DND-41 (cell line): Measurements from ENCODE around the gene MPO.

Experiments
- EZH2 ChIP-seq: IDR thresholded peaks from 3 replicates; pipeline ENCODE4 v1.6.1; 2012; ENCODE audit warnings: borderline replicate concordance, low read depth, mild to moderate bottlenecking, moderate library complexity, low read length, inconsistent platforms; ENCODE audit not compliant: severe bottlenecking
- TF ChIP-seq, protein P1 (sequence below): IDR thresholded peaks from 2 replicates; pipeline ENCODE4 v1.5.1; 2012; ENCODE audit warnings: borderline replicate concordance, low read length, moderate library complexity, mild to moderate bottlenecking; ENCODE audit not compliant: poor library complexity, severe bottlenecking; ENCODE audit errors: extremely low read depth

DNA sequence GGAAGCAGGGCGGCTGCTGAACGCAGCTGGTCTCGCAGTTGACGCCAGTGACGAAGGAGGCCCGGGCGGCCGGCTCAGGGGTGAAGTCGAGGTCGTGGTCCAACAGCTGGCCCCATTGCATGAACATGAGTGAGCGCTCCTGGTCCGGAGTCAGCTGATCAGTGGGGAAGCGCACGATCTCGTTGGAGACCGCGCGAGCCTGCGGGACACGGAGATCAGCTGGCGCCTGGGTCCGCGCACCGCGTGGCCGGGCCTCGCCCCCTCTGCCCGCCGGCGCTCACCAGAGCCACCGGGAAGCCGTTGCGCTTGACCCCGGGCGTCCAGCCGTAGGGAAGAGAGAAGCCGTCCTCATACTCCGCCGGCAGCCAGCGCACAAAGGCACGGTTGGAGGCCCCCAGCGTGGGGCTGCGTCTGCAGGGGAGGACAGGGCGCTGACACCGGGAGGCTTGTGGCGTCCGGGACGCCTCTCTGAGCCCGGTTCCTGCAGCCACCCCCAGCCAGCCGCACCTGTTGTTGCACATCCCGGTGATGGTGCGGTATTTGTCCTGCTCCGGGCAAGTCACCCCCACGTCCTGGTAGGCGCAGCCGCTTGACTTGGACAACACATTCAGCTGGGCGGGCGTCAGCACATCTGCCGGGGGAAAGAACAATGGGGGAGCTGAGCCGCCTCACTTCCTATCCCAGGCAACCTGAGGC is 1.6 kb downstream of the MPO start:
- TF ChIP-seq, protein P1, sequence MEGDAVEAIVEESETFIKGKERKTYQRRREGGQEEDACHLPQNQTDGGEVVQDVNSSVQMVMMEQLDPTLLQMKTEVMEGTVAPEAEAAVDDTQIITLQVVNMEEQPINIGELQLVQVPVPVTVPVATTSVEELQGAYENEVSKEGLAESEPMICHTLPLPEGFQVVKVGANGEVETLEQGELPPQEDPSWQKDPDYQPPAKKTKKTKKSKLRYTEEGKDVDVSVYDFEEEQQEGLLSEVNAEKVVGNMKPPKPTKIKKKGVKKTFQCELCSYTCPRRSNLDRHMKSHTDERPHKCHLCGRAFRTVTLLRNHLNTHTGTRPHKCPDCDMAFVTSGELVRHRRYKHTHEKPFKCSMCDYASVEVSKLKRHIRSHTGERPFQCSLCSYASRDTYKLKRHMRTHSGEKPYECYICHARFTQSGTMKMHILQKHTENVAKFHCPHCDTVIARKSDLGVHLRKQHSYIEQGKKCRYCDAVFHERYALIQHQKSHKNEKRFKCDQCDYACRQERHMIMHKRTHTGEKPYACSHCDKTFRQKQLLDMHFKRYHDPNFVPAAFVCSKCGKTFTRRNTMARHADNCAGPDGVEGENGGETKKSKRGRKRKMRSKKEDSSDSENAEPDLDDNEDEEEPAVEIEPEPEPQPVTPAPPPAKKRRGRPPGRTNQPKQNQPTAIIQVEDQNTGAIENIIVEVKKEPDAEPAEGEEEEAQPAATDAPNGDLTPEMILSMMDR, result no peak
- TF ChIP-seq EZH2, result no peak
